Kidney glomerular epithelial cell (primary cell): ENCODE measurements around the gene NDUFAF2.
"Not testable (repeated sequence)": the region's sequence is repeated elsewhere in the genome, so short reads cannot be mapped to it uniquely, and the experiment has no call there.

Experiments
- DNase-seq: peaks from one replicate; lab custom pipeline; 2025; lab: John Stamatoyannopoulos, UW

NDUFAF2 gene, protein sequence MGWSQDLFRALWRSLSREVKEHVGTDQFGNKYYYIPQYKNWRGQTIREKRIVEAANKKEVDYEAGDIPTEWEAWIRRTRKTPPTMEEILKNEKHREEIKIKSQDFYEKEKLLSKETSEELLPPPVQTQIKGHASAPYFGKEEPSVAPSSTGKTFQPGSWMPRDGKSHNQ

DNA sequence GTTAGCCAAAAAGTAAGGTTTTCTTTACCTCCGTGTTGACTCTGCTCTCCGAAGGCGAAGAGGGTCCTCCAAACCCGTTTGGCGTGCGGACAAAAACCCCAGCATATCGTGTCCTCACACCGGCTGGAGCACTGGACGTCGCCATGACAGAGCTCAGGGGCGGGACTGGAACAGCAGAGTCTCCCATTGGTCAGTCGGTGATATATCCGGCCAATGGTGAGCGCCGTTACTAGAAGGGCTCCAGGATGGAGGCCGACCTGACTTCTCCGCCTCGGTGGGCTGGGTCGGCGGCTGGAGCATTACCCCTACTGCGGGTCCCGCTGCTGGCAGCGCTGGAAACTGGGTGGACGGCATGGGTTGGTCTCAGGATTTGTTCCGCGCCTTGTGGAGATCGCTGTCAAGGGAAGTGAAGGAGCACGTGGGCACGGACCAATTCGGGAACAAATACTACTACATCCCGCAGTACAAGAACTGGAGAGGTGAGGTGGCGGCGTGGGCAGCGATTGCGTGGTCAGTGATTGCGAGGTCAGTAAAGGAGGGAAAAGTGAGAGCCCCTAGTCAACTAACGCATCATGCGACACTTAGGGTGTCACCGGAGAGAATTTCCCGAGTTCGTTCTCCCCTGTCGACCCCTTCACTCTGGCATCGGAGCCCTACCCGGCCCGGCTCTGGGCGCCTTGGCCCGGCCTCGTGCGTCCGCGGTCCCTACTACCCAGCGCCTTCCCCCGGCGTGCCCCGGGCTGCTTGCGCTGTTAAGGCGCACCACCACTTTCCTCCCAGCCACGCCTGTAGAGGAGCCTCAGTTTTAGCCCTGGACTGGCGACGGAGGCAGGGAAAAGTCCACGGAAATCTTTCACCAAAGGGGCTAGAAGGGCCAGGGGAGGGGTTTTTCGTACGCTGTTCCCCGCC is at the start of gene NDUFAF2, which contains the start of gene ERCC8:
TSS of gene NDUFAF2 (plus strand) at position 302 of the 909 bp plus-strand sequence. CDS start at position 353, 51 bp downstream.
TSS of gene ERCC8 (minus strand) at position 167 of the 909 bp plus-strand sequence. CDS start at position 105, 62 bp downstream.
- peak; percentile 96 for DNase-seq

DNA sequence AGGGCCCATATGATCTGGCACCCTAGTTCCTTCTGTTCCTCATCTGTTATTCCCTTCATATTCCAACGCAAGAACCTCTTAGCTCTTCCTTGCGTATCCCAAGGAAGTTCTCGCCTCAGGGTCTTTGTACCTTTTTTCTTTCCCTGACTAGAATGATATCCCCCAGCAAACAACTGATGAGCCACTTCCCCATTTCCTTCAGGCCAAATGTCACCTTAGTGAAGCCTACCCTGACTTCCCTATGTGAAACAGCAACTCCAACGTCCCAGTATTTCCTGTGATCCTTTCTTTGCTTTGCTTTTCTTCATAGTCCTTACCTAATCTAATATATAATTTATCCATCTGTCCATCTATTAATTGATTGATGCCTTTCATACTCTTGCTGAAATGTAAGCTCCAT is 48.0 kb upstream of the NDUFAF2 start:
- DNase-seq: no peak

DNA sequence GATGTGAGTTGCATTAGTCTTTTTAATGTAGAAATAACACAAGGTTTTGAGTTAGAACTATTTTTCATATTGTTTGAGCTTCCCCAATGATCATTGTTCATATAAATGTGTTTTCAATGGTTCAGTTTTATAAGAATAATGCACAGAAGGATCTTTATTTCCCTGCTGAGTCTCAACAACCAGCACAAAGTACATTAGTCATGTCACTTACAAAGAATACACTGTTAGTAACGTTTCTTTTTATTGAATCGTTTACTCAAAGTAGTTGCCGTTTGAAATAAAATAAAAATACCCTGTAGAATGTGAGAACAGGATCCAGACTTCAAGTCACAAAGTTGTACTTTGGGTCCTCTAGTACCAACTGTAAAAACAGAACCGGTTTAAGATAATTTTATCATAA is 41.6 kb upstream of the NDUFAF2 start:
- no peak for DNase-seq

DNA sequence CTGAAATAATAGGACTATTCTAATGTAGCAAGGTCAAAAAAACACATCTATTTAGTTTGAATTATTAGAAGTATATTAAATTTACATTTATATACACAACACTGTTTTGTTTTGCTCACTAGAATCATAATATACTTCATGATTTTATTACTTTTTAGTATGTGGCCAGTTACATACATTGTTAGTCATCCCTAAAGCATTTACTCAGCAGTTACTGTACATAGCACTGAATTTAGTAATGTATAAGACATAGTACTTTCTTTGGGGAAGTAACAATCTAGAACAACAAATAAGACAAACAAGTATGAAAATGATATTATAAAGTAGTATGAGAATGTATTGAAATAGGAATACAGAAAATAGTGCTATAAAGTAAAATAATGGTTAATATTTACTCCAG is 28.4 kb upstream of the NDUFAF2 start:
- DNase-seq: no peak

DNA sequence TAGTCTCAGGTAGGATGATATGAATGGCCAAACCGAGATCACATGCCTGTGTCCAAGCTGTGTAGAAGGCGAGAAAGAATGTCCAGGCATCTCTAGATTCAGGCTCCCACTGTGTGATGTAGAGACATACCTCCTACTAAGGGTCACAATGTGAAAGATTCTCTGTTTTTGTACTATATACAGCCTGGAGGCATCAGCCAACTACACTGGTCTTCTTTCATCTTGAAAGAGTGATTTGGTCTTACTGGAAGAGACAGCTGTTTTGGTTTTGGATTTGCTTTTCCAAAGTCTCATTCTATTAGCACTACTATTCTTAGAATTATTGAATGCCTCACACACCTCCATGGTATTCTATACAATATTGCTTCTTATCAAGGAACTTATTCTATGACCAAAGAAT is 26.5 kb upstream of the NDUFAF2 start:
- no peak for DNase-seq

DNA sequence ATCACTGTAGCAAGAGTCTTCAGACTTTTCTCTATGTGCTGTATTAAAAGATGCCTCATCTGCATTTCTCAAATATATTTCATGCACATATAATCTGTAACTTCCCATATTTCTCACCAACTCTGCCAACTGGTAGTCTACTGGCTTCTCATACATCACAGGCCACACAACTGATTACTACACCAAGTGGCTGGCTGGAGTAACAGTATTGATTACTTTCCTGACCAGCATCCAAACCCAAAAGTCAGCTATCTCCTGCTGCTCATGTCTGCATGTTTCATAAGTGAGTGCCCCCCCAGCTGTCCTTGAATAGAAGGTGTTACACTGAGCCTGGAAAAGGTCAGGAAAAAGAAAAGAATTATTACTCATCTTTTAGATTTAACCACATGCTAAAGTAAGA is 17.6 kb upstream of the NDUFAF2 start:
- DNase-seq: no peak

DNA sequence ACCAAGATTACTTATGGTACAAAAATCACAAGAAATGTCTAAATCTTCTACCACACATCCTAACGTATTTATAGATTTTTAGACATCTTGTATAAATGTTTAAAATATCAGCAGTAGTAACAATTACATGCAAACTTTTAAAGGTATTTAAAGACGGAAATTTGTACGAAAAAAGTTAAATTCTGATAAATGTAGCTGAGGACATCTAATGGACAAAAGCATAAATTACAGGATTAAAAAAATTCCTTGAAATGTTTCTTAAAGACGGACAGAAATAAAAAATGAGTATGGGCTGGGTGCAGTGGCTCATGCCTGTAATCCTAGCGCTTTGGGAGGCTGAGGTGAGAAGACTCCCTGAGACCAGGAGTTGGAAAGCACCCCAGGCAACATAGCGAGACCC is 16.0 kb upstream of the NDUFAF2 start:
- no peak for DNase-seq

DNA sequence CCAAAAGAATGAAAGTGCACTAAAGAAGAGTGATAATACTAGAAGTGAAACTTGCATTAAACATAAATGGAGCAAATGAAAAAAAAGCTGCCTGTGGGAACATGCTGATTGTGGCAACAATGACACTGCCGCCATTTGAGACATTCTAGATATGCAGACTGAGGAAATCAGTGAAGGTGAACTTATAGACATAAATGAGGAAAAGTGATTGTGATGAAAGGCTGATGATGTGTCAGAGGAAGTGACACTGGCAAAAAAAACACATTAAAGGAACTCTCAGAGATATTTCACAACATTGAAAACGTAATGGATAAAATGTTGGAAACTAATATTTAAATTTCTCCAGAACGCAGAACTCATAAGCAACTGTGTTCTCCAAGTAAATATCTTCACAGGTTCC is 1.4 kb upstream of the NDUFAF2 start:
- DNase-seq: no peak

DNA sequence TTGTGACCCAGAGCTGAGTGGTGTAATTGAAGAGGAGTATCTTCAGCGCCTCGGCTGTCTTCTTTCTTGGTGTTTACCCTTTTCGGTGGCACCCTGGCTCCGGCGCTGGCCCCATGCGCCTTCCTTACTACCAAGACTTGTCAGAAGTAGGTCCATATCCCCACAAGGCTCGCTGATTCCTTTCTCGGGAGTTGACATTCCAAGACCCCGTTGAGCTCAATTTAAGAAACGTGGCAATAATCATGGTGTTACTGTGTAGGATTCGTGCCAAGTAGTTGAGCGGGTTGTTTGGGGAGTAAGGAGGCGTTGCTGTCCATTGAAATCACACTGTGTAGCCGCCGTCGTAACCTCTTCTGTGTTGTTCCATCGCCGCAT is 795 bp downstream of the NDUFAF2 start:
- peak; percentile 28 for DNase-seq

DNA sequence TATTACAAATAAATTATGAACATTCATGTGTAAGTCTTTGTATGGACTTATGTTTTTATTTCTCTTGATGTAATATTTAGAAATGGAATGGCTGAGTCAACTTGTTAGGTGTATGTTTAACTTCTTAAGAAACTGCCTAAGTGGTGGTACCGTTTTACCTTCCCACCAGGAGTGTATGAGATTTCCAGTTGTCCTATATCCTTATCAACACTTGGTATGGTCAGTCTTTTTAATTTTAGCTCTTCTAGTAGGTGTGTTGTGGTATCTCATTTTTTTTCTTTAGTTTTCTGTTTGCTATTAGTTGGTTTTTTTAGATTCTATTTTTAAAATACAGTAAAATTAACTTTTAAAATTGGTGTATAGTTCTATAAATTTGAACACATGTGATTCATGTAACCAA is 3.7 kb downstream of the NDUFAF2 start:
- no peak for DNase-seq

DNA sequence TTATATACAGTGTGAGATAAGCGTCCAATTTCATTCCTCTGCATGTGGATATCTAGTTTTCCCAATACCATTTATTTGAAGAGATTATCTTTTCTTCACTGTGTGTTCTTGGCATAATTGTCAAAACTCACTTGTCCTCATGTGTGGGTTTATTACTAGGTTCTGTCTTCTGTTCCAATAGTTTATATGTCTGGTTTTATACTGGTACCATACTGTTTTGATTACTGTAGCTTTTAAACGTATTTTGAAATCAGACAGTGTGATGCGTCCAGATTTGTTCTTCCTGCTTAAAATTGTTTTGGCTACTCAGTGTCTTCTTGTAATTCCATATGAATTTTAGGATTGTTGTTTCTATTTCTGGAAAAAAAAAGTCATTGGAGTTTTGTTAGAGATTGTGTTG is 10.2 kb downstream of the NDUFAF2 start:
- no peak for DNase-seq

DNA sequence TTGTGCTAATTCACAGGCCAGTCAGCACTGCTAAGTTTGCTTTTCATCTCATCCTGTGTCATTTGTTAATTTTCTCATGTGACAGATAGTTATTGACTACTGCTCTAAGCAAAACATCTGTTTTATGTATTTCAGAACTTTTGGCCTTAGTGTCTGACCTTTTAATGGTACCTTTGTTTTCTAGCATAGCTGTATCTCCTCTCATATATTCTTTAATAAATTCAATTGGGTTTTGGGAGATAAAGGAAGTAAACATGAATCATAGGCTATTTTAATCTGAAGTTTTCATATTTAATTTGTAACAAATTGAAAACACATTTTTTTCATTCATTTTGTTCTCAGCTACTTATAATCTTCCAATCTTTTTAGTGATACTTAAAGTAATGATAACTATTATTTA is 13.1 kb downstream of the NDUFAF2 start:
- DNase-seq: no peak

DNA sequence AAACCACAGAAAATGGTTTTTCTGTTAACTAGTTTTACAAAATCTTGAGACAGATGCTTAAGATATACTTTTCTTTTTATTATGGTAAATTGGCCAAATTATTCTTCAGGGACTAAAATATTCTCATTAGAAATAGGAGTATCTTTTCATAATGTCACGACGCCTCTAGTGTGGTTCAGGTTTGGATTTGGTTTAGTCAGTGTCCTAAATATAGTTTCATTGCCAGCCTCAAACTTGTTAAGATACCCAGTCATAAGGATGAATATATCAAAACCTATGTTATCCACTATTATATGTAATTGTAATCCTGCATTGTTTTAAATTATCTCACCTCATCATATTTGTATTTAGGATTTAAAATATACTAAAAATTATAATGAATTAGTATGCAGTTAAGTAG is 13.7 kb downstream of the NDUFAF2 start:
- DNase-seq: no peak

DNA sequence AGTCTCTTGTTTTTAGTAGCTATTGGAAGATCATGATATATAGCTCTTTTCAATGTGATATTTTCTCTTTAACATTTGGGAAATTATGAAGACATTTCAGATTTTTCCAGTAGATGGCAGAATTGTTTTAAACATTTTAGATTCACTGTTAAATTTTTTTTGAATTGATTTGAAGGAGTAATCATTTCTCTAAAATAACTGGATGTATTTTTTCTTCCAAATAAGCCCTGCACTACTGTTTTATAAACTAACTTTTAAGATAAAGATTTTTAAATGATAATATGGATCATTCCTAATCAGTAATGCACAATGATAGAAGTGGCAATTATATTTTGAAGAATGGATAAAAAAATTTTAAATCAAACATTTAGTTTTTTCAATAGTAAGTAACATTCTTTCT is 14.2 kb downstream of the NDUFAF2 start:
- DNase-seq: peak; percentile 36

DNA sequence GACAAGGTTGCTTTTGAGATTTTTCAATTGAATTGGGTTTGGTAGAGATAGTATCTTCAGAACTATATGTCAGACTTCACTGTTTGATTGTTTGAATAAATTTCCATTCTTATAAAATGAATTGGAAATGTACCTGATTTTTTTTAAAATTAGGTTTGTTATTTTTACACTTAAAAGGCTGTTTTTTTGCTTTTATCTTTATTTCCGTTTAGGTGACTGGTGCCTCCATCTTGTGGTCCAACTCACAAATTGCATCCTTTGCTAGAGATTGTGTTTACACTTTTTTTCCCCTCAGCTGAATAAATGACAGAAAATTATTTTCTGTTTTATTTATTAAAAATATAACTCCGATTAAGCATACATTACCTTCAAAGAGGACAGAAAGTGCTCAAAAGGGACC is 15.6 kb downstream of the NDUFAF2 start:
- peak; percentile 5 for DNase-seq

DNA sequence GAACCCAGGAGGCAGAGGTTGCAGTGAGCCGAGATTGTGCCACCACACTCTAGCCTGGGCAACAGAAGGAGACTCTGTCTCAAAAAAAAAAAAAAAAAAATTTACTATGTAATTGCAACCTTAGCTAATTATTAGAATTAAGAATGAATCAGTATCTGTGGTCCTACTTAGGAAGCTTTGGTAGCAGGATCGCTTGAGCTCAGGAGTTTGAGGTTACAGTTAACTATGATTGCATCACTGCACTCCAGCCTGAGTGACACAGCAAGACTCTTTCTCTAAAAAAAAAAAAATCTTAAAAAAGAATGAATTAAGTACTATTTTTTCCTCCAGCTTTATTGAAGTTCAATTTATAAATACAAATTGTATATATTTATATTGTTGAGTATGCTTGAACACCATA is 16.7 kb downstream of the NDUFAF2 start:
- no peak for DNase-seq

DNA sequence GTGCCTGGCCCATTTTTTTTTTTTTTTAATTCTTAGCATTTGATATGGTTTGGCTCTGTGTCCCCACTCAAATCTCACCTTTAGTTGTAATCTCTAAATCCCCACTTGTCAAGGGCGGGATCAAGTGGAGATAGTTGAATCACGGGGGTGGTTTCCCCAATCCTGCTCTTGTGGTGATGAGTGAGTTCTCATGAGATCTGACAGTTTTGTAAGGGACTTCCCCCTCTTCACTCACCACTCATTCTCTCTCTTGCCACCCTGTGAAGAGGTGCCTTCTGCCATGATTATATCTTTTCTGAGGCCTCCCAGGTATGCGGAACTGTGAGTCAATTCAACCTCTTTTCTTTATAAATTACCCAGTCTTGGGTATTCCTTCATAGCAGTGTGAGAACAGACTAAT is 27.2 kb downstream of the NDUFAF2 start:
- no peak for DNase-seq

DNA sequence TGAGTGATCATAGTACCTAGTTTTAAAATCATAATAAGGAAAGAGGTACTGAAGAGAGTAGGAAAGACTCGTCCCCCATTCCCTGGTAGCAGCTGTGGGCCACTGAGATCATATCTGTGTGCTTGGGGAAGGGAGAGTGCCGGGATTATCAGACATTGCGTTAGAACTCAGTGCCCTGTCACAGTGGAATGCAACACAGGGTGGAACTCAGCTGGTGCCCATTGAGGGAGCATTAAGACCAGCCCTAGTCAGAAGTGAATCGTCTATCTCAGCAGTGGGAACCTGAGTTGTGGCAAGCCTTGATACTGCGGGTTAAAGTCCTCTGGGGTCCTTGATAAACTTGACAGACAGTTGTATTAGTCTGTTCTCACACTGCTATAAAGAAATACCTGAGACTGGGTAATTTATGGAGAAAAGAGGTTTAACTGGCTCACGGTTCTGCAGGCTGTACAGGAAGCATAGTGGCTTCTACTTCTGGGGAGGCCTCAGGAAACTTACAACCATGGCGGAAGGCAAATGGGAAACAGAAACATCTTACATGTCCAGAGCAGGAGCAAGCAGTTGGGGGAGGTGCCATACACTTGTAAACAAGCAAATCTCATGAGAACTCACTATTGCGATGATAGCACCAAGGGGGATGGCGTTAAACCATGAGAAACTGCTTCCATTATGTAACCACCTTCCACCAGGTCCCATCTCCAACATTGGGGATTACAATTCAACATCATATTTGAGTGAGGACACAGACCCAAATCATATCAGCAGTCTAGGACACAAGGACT is 33.1 kb downstream of the NDUFAF2 start:
- no peak for DNase-seq

DNA sequence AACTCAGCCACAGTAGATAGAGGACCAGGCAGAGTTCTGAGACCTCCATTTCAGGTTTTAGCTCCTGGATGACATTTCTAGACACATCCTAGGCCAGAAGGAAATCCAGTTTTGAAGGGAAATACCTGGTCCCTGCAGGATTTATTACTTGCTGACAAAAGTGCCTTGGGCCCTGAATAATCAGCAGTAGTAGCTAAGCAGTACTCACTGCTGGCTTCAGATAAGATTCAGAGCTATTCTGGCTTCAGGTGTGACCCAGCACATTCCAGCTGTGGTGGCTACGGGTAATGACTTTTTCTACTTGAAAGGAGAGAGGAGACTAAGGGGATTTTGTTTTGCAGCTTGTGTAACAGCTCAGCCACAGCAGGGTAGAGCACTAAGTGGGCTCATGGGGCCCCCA is 34.0 kb downstream of the NDUFAF2 start:
- no peak for DNase-seq

DNA sequence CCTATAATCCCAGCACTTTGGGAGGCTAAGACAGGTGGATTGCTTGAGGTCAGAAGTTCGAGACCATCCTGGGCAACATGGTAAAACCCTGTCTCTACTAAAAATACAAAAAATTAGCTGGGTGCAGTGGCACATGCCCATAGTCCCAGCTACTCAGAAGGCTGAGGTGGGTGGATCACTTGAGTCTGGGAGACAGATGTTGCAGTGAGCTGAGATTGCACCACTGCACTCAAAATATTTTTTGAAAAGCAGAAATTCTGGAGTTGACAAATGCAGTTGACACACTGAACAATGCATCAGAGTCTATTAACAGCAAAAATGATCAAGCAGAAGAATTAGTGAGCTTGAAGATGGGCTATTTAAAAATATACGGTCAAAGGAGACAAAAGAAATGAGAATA is 35.5 kb downstream of the NDUFAF2 start:
- no peak for DNase-seq

DNA sequence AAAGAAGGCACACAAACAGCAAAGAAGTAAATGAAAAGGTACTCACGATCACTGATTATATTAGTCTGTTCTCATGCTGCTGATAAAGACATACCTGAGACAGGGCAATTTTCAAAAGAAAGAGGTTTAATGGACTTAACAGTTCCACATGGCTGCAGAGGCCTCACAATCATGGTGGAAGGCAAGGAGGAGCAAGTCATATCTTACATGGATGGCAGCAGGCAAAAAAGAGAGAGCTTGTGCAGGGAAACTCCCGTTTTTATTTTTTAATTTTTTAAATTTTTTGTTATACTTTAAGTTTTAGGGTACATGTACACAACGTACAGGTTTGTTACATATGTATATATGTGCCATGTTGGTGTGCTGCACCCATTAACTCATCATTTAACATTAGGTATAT is 37.1 kb downstream of the NDUFAF2 start:
- DNase-seq: not testable (repeated sequence)

DNA sequence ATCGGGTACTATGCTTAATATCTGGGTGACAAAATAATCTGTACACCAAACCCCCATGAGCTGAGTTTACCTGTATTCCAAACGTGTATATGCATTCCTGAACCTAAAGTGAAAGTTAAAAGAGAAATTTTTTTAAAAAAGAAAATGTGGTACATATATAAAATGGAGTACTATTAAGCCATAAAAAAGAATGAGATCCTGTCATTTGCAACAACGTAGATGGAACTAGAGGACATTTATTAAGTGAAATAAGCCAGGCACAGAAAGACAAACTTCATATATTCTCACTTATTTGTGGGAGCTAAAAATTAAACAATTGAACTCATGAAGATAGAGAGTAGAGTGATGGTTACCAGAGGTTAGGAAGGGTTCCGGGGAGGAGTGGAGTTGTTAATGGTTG is 44.8 kb downstream of the NDUFAF2 start:
- no peak for DNase-seq

DNA sequence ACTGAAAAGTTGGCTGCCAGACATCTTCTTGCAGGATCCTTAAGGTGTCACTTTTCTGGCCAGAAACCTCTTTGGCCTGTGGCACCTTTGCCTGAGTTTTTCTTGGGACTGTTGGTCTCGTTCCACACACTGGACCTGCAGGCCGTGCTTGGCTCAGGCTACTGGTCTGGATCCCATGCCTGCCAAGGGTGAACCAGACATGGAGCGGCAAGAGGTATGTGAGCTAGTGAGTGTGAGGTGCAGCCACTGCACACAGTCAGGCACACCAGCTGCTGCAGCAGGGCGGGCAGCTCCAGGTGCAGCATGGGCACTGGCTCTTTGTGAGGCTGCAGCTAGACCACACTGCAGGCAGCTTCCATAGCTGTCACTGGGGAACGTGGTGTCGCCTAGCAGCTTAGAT is 47.9 kb downstream of the NDUFAF2 start:
- no peak for DNase-seq
